H9 (cell line): ENCODE measurements around the gene SOS1. TPM values are rescaled to one million over a fixed set of nuclear protein-coding genes. Genes with fewer than 3 reads are reported as not detected.

Experiments
- DNase-seq: peaks from one replicate; pipeline ENCODE4 v3.0.0-alpha.2; 2017
- H2AFZ ChIP-seq: one replicate; pipeline ENCODE4 v1.6.1; 2013; ENCODE audit warnings: mild to moderate bottlenecking, low read length, control low read depth, moderate library complexity
- H2AK5ac ChIP-seq: 2 replicates; pipeline ENCODE4 v1.6.1; 2013; ENCODE audit warnings: low read length, control low read depth, mixed read lengths; ENCODE audit not compliant: insufficient read length
- H2BK120ac ChIP-seq: one replicate; pipeline ENCODE4 v1.6.1; 2013; ENCODE audit warnings: low read depth, mild to moderate bottlenecking, low read length, control low read depth, inconsistent platforms; ENCODE audit not compliant: poor library complexity, severe bottlenecking
- H2BK12ac ChIP-seq: 2 replicates; pipeline ENCODE4 v1.6.1; 2013; ENCODE audit warnings: low read length, control low read depth, mixed read lengths, low read depth; ENCODE audit not compliant: insufficient read length
- H2BK15ac ChIP-seq: 2 replicates; pipeline ENCODE4 v1.6.1; 2013; ENCODE audit warnings: low read depth, low read length, control low read depth
- H2BK20ac ChIP-seq: one replicate; pipeline ENCODE4 v1.6.1; 2013; ENCODE audit warnings: low read depth, mild to moderate bottlenecking, low read length, control low read depth, inconsistent platforms; ENCODE audit not compliant: poor library complexity, severe bottlenecking
- H2BK5ac ChIP-seq: 2 replicates; pipeline ENCODE4 v1.6.1; 2013; ENCODE audit warnings: low read length, control low read depth, mixed read lengths; ENCODE audit not compliant: insufficient read length
- H3K14ac ChIP-seq: 2 replicates; pipeline ENCODE4 v1.6.1; 2013; ENCODE audit warnings: low read length, control low read depth; ENCODE audit not compliant: insufficient read depth
- H3K18ac ChIP-seq: 2 replicates; pipeline ENCODE4 v1.6.1; 2013; ENCODE audit warnings: low read depth, mild to moderate bottlenecking, mixed read lengths, low read length, control low read depth; ENCODE audit not compliant: insufficient read length
- H3K23ac ChIP-seq: 2 replicates; pipeline ENCODE4 v1.6.1; 2013; ENCODE audit warnings: low read length, control low read depth, mixed read lengths, low read depth; ENCODE audit not compliant: insufficient read length
- H3K23me2 ChIP-seq: 2 replicates; pipeline ENCODE4 v1.6.1; 2013; ENCODE audit warnings: low read depth, mild to moderate bottlenecking, mixed read lengths, low read length, control low read depth; ENCODE audit not compliant: insufficient read length, poor library complexity, severe bottlenecking
- H3K27ac ChIP-seq: 2 replicates; pipeline ENCODE4 v1.5.1; 2013; ENCODE audit warnings: low read length, control low read depth, mixed read lengths, low read depth; ENCODE audit not compliant: insufficient read length
- H3K27me3 ChIP-seq: 2 replicates; pipeline ENCODE4 v1.6.1; 2013; ENCODE audit warnings: low read length, control low read depth, inconsistent platforms; ENCODE audit not compliant: insufficient read depth
- H3K4ac ChIP-seq: 2 replicates; pipeline ENCODE4 v1.6.1; 2013; ENCODE audit warnings: low read depth, mild to moderate bottlenecking, control low read depth, inconsistent platforms, low read length, moderate library complexity
- H3K4me1 ChIP-seq: 2 replicates; pipeline ENCODE4 v1.6.1; 2013; ENCODE audit warnings: low read length, control low read depth, inconsistent platforms; ENCODE audit not compliant: insufficient read depth
- H3K4me2 ChIP-seq: 2 replicates; pipeline ENCODE4 v1.6.1; 2013; ENCODE audit warnings: low read length, control low read depth, mixed read lengths; ENCODE audit not compliant: insufficient read length, insufficient read depth
- H3K56ac ChIP-seq: 2 replicates; pipeline ENCODE4 v1.6.1; 2013; ENCODE audit warnings: low read depth, mild to moderate bottlenecking, mixed read lengths, low read length, control low read depth; ENCODE audit not compliant: insufficient read length
- H3K79me1 ChIP-seq: 2 replicates; pipeline ENCODE4 v1.6.1; 2013; ENCODE audit warnings: low read depth, mild to moderate bottlenecking, moderate library complexity, low read length, control low read depth, inconsistent platforms; ENCODE audit not compliant: insufficient read depth, poor library complexity, severe bottlenecking
- H3K79me2 ChIP-seq: 2 replicates; pipeline ENCODE4 v1.6.1; 2013; ENCODE audit warnings: low read length, control low read depth, inconsistent platforms; ENCODE audit not compliant: insufficient read depth
- H3K9ac ChIP-seq: 2 replicates; pipeline ENCODE4 v1.6.1; 2013; ENCODE audit warnings: low read length, control low read depth, mixed read lengths; ENCODE audit not compliant: insufficient read length; ENCODE audit errors: extremely low read depth
- H3K9me3 ChIP-seq: one replicate; pipeline ENCODE4 v1.6.1; 2013; ENCODE audit warnings: low read depth, low read length, inconsistent platforms; ENCODE audit not compliant: control insufficient read depth
- H3T11ph ChIP-seq: one replicate; pipeline ENCODE4 v1.6.1; 2013; ENCODE audit warnings: mild to moderate bottlenecking, low read length, control low read depth, inconsistent platforms
- H4K20me1 ChIP-seq: one replicate; pipeline ENCODE4 v1.6.1; 2013; ENCODE audit not compliant: control insufficient read depth, insufficient read length, insufficient read depth
- H4K5ac ChIP-seq: 2 replicates; pipeline ENCODE4 v1.6.1; 2013; ENCODE audit warnings: low read depth, mild to moderate bottlenecking, mixed read lengths, low read length, control low read depth; ENCODE audit not compliant: insufficient read length
- H4K8ac ChIP-seq: replicated peaks from 2 replicates; pipeline ENCODE4 v1.6.1; 2013; ENCODE audit warnings: low read length, control low read depth, mixed read lengths, low read depth; ENCODE audit not compliant: insufficient read length
- H4K91ac ChIP-seq: 2 replicates; pipeline ENCODE4 v1.6.1; 2013; ENCODE audit warnings: low read depth, mild to moderate bottlenecking, moderate library complexity, mixed read lengths, low read length, control low read depth; ENCODE audit not compliant: insufficient read length
- H3K27ac Mint-ChIP-seq, 3 experiments: 2 replicates in 2 of 3; 3 replicates in 1 of 3; pipeline ENCODE4 v1.8.0; 2020 to 2021; ENCODE audit warnings: mixed read lengths in 3 of 3, mild to moderate bottlenecking in 1 of 3, moderate library complexity in 1 of 3
- H3K27me3 Mint-ChIP-seq: 2 replicates; pipeline ENCODE4 v1.8.0; 2021; ENCODE audit warnings: low read depth, mild to moderate bottlenecking, moderate library complexity, mixed read lengths
- H3K36me3 Mint-ChIP-seq, 3 experiments: 2 replicates in 2 of 3; 3 replicates in 1 of 3; pipeline ENCODE4 v1.8.0; 2020 to 2021; ENCODE audit warnings: low read depth in 3 of 3, mixed read lengths in 3 of 3; ENCODE audit not compliant: insufficient read depth in 1 of 3
- H3K4me1 Mint-ChIP-seq, 2 experiments: 2 replicates each; pipeline ENCODE4 v1.8.0; 2020; ENCODE audit warnings: mixed read lengths in 2 of 2
- H3K4me3 Mint-ChIP-seq, 2 experiments: 2 replicates in 1 of 2; 3 replicates in 1 of 2; pipeline ENCODE4 v1.8.0; 2020 to 2021; ENCODE audit warnings: mild to moderate bottlenecking in 2 of 2, mixed read lengths in 2 of 2, moderate library complexity in 1 of 2
- H3K9me3 Mint-ChIP-seq, 2 experiments: 2 replicates in 1 of 2; 3 replicates in 1 of 2; pipeline ENCODE4 v1.8.0; 2020; ENCODE audit warnings: mild to moderate bottlenecking in 2 of 2, mixed read lengths in 2 of 2, moderate library complexity in 1 of 2
- CTCF ChIP-seq: fragments of 200-600 bp; sonication (generic); conservative IDR thresholded peaks from 3 replicates; pipeline ENCODE4 v1.8.0; 2021; ENCODE audit warnings: antibody characterized with exemption, mild to moderate bottlenecking
- WGBS: extraction: QIAGEN DNeasy Blood & Tissue Kit; methylation state at CpG from one replicate; pipeline ENCODE4 v1.1.7; 2013; ENCODE audit warnings: missing lambda C conversion rate, low lambda C conversion rate, mixed read lengths; ENCODE audit not compliant: insufficient read length; ENCODE audit errors: extremely low coverage; 5-methylcytosine and 5-hydroxymethylcytosine counted together
- total RNA-seq: library from RNA; stranded (reverse); gene quantifications from 2 replicates; pipeline ENCODE4 v1.2.1, GENCODE V29; 2021

The SOS1 gene
- total RNA-seq, 1 experiment from 2014 or later, result 35.8 TPM

- no peaks in the 10 kb centered on the region for H3K79me2 ChIP-seq
- no peak overlapping the region for H2BK12ac ChIP-seq
- no peak overlapping the region for H2BK20ac ChIP-seq
- H4K20me1 ChIP-seq, result no peaks in the 10 kb centered on the region
- H4K5ac ChIP-seq, result no peak overlapping the region
- DNase-seq, result no peak
- no peak overlapping the region for H3T11ph ChIP-seq
- H3K4me1 ChIP-seq, result peaks cover 1% of the 10 kb centered on the region
- Mint-ChIP-seq H3K4me1 (peaks cover 22 to 29% of the 10 kb centered on the region in 2 experiments), H3K9me3 (no peaks in the 10 kb centered on the region; a peak in 1 of 5 replicates), H3K36me3 (no peaks in the 10 kb centered on the region), H3K4me3 (no peak overlapping the region), H3K27ac (peak overlapping the region in 1 of 3 experiments; percentile 78; a peak in 1 of 7 replicates), H3K27me3 (no peaks in the 10 kb centered on the region)
- no peak overlapping the region for H2AFZ ChIP-seq
- H3K23ac ChIP-seq, result no peak overlapping the region
- no peak overlapping the region for H3K9ac ChIP-seq
- WGBS, result no CpG with 5 or more reads among the region's 3 CpGs
- no peaks in the 10 kb centered on the region for H3K27me3 ChIP-seq
- H3K9me3 ChIP-seq, result no peaks in the 10 kb centered on the region
- H3K27ac ChIP-seq, result no peak overlapping the region
- no peaks in the 10 kb centered on the region for H3K79me1 ChIP-seq
- H3K23me2 ChIP-seq, result no peaks in the 10 kb centered on the region
- H4K91ac ChIP-seq, result no peak overlapping the region
- no peak overlapping the region for H4K8ac ChIP-seq
- no peak overlapping the region for H3K56ac ChIP-seq
- no peak for TF ChIP-seq CTCF
- H2BK5ac ChIP-seq, result no peak overlapping the region
- no peak overlapping the region for H3K14ac ChIP-seq
- no peak overlapping the region for H3K18ac ChIP-seq
- no peak overlapping the region for H2AK5ac ChIP-seq
- H2BK15ac ChIP-seq, result no peak overlapping the region
- H3K4ac ChIP-seq, result no peak overlapping the region
- H3K4me2 ChIP-seq, result no peak overlapping the region
- no peak overlapping the region for H2BK120ac ChIP-seq
These were observed 172.4 kb downstream of the SOS1 start for GRCh38 chr2:38948387-38948882.
